Sigmoid colon (tissue), 4 donors: ENCODE measurements around the gene ARFGAP1.

ENCODE experiments used
- EP300 ChIP-seq, 4 donors: sonication (generic); formaldehyde crosslinking; IDR thresholded peaks; one replicate each; pipeline ENCODE4 v1.6.1; 2017; ENCODE audit warnings: antibody characterized with exemption in 4 of 4
- POLR2A ChIP-seq, 2 donors: fragments of 450-650 bp; IDR thresholded peaks; one replicate each; pipeline ENCODE4 v1.6.1; 2016; ENCODE audit warnings: antibody characterized with exemption in 2 of 2, mild to moderate bottlenecking in 2 of 2, moderate library complexity in 2 of 2
- POLR2AphosphoS5 ChIP-seq, 4 donors: sonication (generic); formaldehyde crosslinking; IDR thresholded peaks; one replicate each; pipeline ENCODE4 v1.6.1; 2017; ENCODE audit warnings: antibody characterized with exemption in 4 of 4
- TF ChIP-seq, protein P1 (sequence below), 4 experiments: fragments of 450-650 bp in 3 of 4; fragments of 200-600 bp in 1 of 4; IDR thresholded peaks; one replicate each; pipeline ENCODE4 v1.5.1; 2016 to 2019; ENCODE audit warnings: antibody characterized with exemption in 4 of 4, mild to moderate bottlenecking in 3 of 4, moderate library complexity in 2 of 4

DNA sequence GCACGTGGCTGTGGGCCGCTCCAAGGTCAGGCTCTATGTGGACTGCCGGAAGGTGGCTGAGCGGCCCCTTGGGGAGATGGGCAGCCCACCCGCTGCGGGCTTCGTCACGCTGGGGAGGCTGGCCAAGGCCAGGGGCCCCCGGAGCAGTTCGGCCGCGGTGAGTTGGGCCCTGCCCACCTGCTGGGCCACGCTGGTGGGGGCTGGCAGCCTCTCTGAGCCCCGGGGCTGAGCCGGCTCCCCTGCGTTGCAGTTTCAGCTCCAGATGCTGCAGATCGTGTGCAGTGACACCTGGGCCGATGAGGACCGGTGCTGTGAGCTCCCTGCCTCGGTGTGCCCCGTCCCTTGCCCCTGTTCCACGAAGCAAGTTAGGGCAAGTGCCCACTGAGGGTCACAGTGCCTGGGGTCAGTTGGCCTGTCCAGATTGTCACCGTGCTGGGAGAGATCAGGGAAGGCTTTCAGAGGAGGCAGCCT, 47.5 kb downstream of the ARFGAP1 start:
- TF ChIP-seq POLR2A (IDR thresholded peaks at IDR 0.05): no peak
- no peak for TF ChIP-seq POLR2AphosphoS5 (IDR thresholded peaks at IDR 0.05)
- TF ChIP-seq, protein P1, sequence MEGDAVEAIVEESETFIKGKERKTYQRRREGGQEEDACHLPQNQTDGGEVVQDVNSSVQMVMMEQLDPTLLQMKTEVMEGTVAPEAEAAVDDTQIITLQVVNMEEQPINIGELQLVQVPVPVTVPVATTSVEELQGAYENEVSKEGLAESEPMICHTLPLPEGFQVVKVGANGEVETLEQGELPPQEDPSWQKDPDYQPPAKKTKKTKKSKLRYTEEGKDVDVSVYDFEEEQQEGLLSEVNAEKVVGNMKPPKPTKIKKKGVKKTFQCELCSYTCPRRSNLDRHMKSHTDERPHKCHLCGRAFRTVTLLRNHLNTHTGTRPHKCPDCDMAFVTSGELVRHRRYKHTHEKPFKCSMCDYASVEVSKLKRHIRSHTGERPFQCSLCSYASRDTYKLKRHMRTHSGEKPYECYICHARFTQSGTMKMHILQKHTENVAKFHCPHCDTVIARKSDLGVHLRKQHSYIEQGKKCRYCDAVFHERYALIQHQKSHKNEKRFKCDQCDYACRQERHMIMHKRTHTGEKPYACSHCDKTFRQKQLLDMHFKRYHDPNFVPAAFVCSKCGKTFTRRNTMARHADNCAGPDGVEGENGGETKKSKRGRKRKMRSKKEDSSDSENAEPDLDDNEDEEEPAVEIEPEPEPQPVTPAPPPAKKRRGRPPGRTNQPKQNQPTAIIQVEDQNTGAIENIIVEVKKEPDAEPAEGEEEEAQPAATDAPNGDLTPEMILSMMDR (IDR thresholded peaks at IDR 0.05): no peak
- TF ChIP-seq EP300 (IDR thresholded peaks at IDR 0.05): no peak
